ENCODE data around the gene PCDHA1. TPM values are rescaled to one million over a fixed set of nuclear protein-coding genes. Genes with fewer than 3 reads are reported as not detected.

The PCDHA1 gene
- total and polyA plus RNA-seq, 2 experiments from 2014 or later: 0.81 to 1.6 TPM

DNA sequence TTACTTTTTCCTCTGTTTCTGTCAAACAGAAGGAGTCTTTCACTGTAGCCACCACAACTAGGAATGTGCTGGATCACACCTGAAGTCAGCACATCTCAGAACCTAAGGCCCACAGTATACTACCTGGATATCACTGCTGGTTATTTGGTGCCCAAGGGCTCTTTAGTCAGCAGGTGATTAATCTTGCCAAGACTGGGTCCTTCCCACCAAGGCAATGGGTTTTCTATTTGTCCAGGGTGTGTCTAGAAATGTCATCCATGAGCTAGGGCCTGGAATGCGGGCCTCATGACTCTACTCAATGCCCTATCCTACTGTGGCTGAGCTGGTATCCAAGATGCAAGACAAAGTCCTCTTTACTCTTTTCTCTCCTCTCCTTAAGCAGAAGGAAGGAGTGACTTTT, 130.4 kb downstream of the PCDHA1 start (continued):
- TF ChIP-seq, protein P1, sequence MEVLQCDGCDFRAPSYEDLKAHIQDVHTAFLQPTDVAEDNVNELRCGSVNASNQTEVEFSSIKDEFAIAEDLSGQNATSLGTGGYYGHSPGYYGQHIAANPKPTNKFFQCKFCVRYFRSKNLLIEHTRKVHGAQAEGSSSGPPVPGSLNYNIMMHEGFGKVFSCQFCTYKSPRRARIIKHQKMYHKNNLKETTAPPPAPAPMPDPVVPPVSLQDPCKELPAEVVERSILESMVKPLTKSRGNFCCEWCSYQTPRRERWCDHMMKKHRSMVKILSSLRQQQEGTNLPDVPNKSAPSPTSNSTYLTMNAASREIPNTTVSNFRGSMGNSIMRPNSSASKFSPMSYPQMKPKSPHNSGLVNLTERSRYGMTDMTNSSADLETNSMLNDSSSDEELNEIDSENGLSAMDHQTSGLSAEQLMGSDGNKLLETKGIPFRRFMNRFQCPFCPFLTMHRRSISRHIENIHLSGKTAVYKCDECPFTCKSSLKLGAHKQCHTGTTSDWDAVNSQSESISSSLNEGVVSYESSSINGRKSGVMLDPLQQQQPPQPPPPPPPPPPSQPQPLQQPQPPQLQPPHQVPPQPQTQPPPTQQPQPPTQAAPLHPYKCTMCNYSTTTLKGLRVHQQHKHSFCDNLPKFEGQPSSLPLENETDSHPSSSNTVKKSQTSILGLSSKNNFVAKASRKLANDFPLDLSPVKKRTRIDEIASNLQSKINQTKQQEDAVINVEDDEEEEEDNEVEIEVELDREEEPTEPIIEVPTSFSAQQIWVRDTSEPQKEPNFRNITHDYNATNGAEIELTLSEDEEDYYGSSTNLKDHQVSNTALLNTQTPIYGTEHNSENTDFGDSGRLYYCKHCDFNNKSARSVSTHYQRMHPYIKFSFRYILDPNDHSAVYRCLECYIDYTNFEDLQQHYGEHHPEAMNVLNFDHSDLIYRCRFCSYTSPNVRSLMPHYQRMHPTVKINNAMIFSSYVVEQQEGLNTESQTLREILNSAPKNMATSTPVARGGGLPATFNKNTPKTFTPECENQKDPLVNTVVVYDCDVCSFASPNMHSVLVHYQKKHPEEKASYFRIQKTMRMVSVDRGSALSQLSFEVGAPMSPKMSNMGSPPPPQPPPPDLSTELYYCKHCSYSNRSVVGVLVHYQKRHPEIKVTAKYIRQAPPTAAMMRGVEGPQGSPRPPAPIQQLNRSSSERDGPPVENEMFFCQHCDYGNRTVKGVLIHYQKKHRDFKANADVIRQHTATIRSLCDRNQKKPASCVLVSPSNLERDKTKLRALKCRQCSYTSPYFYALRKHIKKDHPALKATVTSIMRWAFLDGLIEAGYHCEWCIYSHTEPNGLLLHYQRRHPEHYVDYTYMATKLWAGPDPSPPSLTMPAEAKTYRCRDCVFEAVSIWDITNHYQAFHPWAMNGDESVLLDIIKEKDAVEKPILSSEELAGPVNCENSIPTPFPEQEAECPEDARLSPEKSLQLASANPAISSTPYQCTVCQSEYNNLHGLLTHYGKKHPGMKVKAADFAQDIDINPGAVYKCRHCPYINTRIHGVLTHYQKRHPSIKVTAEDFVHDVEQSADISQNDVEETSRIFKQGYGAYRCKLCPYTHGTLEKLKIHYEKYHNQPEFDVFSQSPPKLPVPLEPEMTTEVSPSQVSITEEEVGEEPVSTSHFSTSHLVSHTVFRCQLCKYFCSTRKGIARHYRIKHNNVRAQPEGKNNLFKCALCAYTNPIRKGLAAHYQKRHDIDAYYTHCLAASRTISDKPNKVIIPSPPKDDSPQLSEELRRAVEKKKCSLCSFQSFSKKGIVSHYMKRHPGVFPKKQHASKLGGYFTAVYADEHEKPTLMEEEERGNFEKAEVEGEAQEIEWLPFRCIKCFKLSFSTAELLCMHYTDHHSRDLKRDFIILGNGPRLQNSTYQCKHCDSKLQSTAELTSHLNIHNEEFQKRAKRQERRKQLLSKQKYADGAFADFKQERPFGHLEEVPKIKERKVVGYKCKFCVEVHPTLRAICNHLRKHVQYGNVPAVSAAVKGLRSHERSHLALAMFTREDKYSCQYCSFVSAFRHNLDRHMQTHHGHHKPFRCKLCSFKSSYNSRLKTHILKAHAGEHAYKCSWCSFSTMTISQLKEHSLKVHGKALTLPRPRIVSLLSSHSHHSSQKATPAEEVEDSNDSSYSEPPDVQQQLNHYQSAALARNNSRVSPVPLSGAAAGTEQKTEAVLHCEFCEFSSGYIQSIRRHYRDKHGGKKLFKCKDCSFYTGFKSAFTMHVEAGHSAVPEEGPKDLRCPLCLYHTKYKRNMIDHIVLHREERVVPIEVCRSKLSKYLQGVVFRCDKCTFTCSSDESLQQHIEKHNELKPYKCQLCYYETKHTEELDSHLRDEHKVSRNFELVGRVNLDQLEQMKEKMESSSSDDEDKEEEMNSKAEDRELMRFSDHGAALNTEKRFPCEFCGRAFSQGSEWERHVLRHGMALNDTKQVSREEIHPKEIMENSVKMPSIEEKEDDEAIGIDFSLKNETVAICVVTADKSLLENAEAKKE (CRISPR knock-in tag; IDR thresholded peaks at IDR 0.05): no peak
- TF ChIP-seq, protein P2, sequence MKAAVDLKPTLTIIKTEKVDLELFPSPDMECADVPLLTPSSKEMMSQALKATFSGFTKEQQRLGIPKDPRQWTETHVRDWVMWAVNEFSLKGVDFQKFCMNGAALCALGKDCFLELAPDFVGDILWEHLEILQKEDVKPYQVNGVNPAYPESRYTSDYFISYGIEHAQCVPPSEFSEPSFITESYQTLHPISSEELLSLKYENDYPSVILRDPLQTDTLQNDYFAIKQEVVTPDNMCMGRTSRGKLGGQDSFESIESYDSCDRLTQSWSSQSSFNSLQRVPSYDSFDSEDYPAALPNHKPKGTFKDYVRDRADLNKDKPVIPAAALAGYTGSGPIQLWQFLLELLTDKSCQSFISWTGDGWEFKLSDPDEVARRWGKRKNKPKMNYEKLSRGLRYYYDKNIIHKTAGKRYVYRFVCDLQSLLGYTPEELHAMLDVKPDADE (IDR thresholded peaks at IDR 0.05): no peak
- TF ChIP-seq NANOG (IDR thresholded peaks at IDR 0.05; ENCODE audit: borderline replicate concordance) (no peak), POLR2AphosphoS5 (IDR thresholded peaks at IDR 0.05; ENCODE audit: low read depth) (no peak), STAT1 (IDR thresholded peaks at IDR 0.05; ENCODE audit: unreplicated experiment) (no peak), EZH2 (IDR thresholded peaks at IDR 0.05; ENCODE audit: low read depth, unreplicated experiment) (no peak), ZNF331 (CRISPR knock-in tag; IDR thresholded peaks at IDR 0.05; ENCODE audit: low read depth) (no peak), JUNB (IDR thresholded peaks at IDR 0.05; ENCODE audit: unreplicated experiment) (no peak), CREB1 (CRISPR knock-in tag; IDR thresholded peaks at IDR 0.05; ENCODE audit: low read depth) (no peak), ZNF114 (CRISPR knock-in tag; IDR thresholded peaks at IDR 0.05) (no peak)
- TF ChIP-seq, protein P3, sequence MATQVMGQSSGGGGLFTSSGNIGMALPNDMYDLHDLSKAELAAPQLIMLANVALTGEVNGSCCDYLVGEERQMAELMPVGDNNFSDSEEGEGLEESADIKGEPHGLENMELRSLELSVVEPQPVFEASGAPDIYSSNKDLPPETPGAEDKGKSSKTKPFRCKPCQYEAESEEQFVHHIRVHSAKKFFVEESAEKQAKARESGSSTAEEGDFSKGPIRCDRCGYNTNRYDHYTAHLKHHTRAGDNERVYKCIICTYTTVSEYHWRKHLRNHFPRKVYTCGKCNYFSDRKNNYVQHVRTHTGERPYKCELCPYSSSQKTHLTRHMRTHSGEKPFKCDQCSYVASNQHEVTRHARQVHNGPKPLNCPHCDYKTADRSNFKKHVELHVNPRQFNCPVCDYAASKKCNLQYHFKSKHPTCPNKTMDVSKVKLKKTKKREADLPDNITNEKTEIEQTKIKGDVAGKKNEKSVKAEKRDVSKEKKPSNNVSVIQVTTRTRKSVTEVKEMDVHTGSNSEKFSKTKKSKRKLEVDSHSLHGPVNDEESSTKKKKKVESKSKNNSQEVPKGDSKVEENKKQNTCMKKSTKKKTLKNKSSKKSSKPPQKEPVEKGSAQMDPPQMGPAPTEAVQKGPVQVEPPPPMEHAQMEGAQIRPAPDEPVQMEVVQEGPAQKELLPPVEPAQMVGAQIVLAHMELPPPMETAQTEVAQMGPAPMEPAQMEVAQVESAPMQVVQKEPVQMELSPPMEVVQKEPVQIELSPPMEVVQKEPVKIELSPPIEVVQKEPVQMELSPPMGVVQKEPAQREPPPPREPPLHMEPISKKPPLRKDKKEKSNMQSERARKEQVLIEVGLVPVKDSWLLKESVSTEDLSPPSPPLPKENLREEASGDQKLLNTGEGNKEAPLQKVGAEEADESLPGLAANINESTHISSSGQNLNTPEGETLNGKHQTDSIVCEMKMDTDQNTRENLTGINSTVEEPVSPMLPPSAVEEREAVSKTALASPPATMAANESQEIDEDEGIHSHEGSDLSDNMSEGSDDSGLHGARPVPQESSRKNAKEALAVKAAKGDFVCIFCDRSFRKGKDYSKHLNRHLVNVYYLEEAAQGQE (IDR thresholded peaks at IDR 0.05; ENCODE audit: unreplicated experiment): no peak
- TF ChIP-seq, protein P4, sequence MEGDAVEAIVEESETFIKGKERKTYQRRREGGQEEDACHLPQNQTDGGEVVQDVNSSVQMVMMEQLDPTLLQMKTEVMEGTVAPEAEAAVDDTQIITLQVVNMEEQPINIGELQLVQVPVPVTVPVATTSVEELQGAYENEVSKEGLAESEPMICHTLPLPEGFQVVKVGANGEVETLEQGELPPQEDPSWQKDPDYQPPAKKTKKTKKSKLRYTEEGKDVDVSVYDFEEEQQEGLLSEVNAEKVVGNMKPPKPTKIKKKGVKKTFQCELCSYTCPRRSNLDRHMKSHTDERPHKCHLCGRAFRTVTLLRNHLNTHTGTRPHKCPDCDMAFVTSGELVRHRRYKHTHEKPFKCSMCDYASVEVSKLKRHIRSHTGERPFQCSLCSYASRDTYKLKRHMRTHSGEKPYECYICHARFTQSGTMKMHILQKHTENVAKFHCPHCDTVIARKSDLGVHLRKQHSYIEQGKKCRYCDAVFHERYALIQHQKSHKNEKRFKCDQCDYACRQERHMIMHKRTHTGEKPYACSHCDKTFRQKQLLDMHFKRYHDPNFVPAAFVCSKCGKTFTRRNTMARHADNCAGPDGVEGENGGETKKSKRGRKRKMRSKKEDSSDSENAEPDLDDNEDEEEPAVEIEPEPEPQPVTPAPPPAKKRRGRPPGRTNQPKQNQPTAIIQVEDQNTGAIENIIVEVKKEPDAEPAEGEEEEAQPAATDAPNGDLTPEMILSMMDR (conservative IDR thresholded peaks at IDR 0.05; ENCODE audit: low read depth in 2 of 2): no peak
